Esophagus muscularis mucosa (tissue), 4 donors: ENCODE results near the gene SPAG4. TPM values are rescaled to one million over a fixed set of nuclear protein-coding genes. Genes with fewer than 3 reads are reported as not detected.

Source experiments
- DNase-seq: peaks from one replicate; pipeline ENCODE4 v3.0.0-alpha.2; 2017; ENCODE audit errors: extremely low spot score
- H3K27ac ChIP-seq, 4 donors: fragments of 200-600 bp; sonication (generic); replicated peaks in 1 of 4; 1 replicate in 3 of 4; 2 replicates in 1 of 4; pipeline ENCODE4 v1.5.1; 2016 to 2019; ENCODE audit warnings: mild to moderate bottlenecking in 1 of 4
- H3K27me3 ChIP-seq, 4 donors: fragments of 200-600 bp; sonication (generic); one replicate each; pipeline versions ENCODE4 v1.5.1 to v1.6.0; 2016 to 2019
- H3K36me3 ChIP-seq, 4 donors: fragments of 200-600 bp; sonication (generic); one replicate each; pipeline ENCODE4 v1.5.1; 2016 to 2019
- H3K4me1 ChIP-seq, 4 donors: fragments of 200-600 bp; sonication (generic); one replicate each; pipeline ENCODE4 v1.5.1; 2016 to 2019
- H3K4me3 ChIP-seq, 4 donors: fragments of 200-600 bp; sonication (generic); 1 replicate in 2 of 4; 2 replicates in 2 of 4; pipeline ENCODE4 v1.5.1; 2016 to 2019; ENCODE audit warnings: mild to moderate bottlenecking in 4 of 4, moderate library complexity in 1 of 4
- H3K9me3 ChIP-seq, 4 donors: fragments of 200-600 bp; sonication (generic); 1 replicate in 3 of 4; 2 replicates in 1 of 4; pipeline ENCODE4 v1.5.1; 2016 to 2019
- EP300 ChIP-seq: sonication (generic); formaldehyde crosslinking; IDR thresholded peaks from one replicate; pipeline ENCODE4 v1.6.1; 2017; ENCODE audit warnings: antibody characterized with exemption
- POLR2A ChIP-seq: fragments of 450-650 bp; IDR thresholded peaks from one replicate; pipeline ENCODE4 v1.6.1; 2017; ENCODE audit warnings: antibody characterized with exemption, moderate library complexity, mild to moderate bottlenecking, low read depth
- POLR2AphosphoS5 ChIP-seq, 2 donors: sonication (generic); formaldehyde crosslinking; IDR thresholded peaks; one replicate each; pipeline ENCODE4 v1.6.1; 2017; ENCODE audit warnings: antibody characterized with exemption in 2 of 2
- WGBS: methylation state at CpG from one replicate; pipeline ENCODE4 v1.1.5; 2018; 5-methylcytosine and 5-hydroxymethylcytosine counted together
- intact Hi-C: fragments of 100-400 bp; cut with DNase I; formaldehyde crosslinking; loops from one replicate; pipeline ENCODE4 v1.15.1; 2023
- total RNA-seq, 4 donors: library from RNA; depleted of rRNA; stranded (reverse); fragments of >200 nt; gene quantifications; one replicate each; pipeline versions ENCODE4 v1.1.0 to v1.2.1, GENCODE V29; 2016
- TF ChIP-seq, protein P1 (sequence below), 3 experiments: fragments of 200-600 bp in 2 of 3; fragments of 450-650 bp in 1 of 3; sonication (generic) in 2 of 3; IDR thresholded peaks; one replicate each; pipeline ENCODE4 v1.5.1; 2017 to 2019; ENCODE audit warnings: antibody characterized with exemption in 3 of 3, mild to moderate bottlenecking in 2 of 3, moderate library complexity in 1 of 3

SPAG4 gene
- total RNA-seq, 4 donors from 2014 or later = 2.6 to 5.0 (median 2.9) TPM

DNA sequence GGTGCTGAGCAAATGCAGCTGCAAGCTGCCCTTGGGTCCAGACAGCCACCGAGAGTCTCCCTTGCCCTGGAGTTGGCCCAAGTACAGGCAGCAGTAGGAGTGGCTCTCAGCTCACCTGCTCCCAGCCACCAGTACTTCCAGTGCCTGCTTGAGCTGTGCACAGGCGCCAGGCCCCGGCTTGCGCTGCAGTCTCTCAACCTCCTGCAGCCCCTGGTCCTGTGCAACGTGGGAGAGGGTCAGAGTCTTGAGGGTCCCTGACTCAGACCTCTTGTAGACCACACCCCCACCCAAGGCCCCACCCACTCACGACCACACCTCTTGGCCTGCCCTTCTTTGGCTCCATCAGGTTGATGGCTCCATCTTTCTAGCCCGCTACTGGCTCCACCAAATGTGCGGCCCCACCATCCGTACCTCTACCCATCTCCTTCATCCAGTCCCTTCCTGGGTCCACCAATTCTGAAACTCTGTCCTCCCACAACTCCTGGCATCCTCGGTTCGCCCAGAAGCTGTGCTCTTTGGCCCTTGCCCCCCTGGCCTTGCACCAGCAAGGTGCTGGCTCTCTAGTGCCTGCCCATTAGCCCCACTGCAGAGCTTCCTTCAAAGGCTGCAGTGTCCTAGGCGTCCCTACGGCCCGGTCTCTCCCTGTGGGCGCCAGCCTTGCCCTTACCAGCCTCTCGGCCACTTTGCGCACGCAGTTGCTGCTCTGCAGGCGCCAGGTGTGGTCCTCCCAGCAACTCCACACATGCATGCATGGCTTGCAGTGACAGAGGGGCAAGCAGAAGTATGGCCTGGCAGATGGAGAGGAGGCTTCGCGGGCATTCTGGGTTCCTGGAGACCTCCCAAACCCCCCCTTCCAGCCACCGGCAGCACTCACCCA lies 16.5 kb upstream of the SPAG4 start:
- no peak for DNase-seq
- intact Hi-C loops = no loop called here

DNA sequence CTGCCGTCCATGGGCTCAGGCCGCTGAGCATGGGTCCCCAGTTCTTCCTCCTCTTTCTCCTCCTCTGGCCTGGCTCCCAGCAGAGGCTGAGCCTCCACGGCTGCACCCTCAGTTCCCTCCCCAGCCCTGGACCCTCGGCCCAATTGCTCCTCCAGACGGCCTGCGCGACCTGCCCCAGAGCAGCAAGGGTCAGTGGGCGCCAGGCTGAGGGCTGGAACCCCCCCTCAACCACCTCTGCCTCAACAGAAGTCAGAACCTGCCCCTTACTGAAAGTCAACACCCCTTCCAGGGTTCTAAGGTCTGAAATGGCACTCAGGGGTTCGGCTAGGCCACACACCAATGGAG lies 15.9 kb upstream of the SPAG4 start:
- no peak for DNase-seq
- WGBS = no CpG with 5 or more reads among the region's 9 CpGs
- peaks cover 0 to 51% (median 7%) of the 10 kb centered on the region in 4 donors for H3K27me3 ChIP-seq
- no peaks in the 10 kb centered on the region for H3K9me3 ChIP-seq
- no peaks in the 10 kb centered on the region for H3K36me3 ChIP-seq
- no peak overlapping the region for H3K4me3 ChIP-seq
- H3K27ac ChIP-seq = no peak overlapping the region
- no peak for TF ChIP-seq POLR2AphosphoS5 (IDR thresholded peaks at IDR 0.05)
- no peak for TF ChIP-seq EP300
- no peak for TF ChIP-seq POLR2A
- TF ChIP-seq, protein P1, sequence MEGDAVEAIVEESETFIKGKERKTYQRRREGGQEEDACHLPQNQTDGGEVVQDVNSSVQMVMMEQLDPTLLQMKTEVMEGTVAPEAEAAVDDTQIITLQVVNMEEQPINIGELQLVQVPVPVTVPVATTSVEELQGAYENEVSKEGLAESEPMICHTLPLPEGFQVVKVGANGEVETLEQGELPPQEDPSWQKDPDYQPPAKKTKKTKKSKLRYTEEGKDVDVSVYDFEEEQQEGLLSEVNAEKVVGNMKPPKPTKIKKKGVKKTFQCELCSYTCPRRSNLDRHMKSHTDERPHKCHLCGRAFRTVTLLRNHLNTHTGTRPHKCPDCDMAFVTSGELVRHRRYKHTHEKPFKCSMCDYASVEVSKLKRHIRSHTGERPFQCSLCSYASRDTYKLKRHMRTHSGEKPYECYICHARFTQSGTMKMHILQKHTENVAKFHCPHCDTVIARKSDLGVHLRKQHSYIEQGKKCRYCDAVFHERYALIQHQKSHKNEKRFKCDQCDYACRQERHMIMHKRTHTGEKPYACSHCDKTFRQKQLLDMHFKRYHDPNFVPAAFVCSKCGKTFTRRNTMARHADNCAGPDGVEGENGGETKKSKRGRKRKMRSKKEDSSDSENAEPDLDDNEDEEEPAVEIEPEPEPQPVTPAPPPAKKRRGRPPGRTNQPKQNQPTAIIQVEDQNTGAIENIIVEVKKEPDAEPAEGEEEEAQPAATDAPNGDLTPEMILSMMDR (IDR thresholded peaks at IDR 0.05) = no peak
- peaks cover 16 to 24% (median 20%) of the 10 kb centered on the region in 4 donors for H3K4me1 ChIP-seq
- intact Hi-C loops = no loop called here

More for the DNA sequence above, 16.5 kb upstream of the SPAG4 start:
- no peak overlapping the region for H3K4me3 ChIP-seq
- H3K4me1 ChIP-seq = peaks cover 16 to 24% (median 20%) of the 10 kb centered on the region in 4 donors
- no peaks in the 10 kb centered on the region for H3K9me3 ChIP-seq
- H3K27me3 ChIP-seq = peaks cover 0 to 51% (median 7%) of the 10 kb centered on the region in 4 donors
- TF ChIP-seq, protein P1 (IDR thresholded peaks at IDR 0.05) = no peak
- no peak for TF ChIP-seq POLR2A
- TF ChIP-seq EP300 = no peak
- TF ChIP-seq POLR2AphosphoS5 (IDR thresholded peaks at IDR 0.05) = no peak
- no peak overlapping the region for H3K27ac ChIP-seq
- WGBS = 89% methylated on average over 17 of the region's 22 CpGs
- H3K36me3 ChIP-seq = no peaks in the 10 kb centered on the region

DNA sequence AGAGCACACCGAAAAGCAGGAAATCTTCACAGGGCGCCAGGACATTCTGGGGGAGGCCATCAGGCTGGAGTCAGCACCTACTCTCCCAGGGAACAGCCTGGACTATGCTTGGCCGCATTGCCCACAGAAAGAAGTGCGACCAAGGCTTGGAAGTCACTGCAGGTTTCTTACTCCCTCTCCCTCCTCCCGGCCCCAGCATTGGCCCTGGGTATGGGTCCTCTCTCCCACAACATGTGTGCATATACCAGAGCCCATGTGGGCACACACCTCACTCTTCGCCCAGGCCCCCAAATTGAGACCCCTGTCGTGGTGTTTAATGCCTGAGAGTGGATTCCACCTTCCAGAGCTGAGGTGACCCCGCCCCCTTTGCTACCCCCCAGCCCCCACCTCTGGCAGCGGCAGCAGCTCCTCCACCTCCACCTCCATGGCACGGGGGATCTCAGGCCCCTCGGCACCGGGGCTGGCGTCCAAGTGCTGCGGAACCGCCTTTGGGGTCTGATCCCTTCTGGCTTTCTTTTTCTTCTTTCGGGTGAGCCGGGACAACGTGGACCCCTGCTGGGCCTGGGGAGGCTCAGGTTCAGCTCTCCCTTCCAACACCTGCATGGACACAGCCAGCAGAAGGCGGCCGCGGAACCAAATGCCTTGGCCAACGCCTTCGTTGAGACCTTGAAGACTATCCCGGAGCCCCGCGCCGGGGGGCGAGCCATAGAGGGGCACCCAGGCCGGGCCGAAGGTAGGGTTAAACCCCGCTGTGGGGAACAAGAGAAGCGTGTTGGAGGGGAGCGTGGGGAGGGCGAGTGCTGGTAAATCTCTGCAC lies 15.2 kb upstream of the SPAG4 start:
- no peak overlapping the region for H3K27ac ChIP-seq
- intact Hi-C loops = no loop called here
- H3K4me3 ChIP-seq = peak overlapping the region; percentile 57 to 68 (median 60)
- no peaks in the 10 kb centered on the region for H3K9me3 ChIP-seq
- peaks cover 16 to 24% (median 20%) of the 10 kb centered on the region in 4 donors for H3K4me1 ChIP-seq
- no peak for DNase-seq
- no peak for TF ChIP-seq POLR2AphosphoS5 (IDR thresholded peaks at IDR 0.05)
- TF ChIP-seq, protein P1 (IDR thresholded peaks at IDR 0.05) = no peak
- no peak for TF ChIP-seq POLR2A
- H3K27me3 ChIP-seq = peaks cover 0 to 51% (median 7%) of the 10 kb centered on the region in 4 donors
- H3K36me3 ChIP-seq = no peaks in the 10 kb centered on the region
- 39% methylated on average over 23 of the region's 34 CpGs for WGBS

DNA sequence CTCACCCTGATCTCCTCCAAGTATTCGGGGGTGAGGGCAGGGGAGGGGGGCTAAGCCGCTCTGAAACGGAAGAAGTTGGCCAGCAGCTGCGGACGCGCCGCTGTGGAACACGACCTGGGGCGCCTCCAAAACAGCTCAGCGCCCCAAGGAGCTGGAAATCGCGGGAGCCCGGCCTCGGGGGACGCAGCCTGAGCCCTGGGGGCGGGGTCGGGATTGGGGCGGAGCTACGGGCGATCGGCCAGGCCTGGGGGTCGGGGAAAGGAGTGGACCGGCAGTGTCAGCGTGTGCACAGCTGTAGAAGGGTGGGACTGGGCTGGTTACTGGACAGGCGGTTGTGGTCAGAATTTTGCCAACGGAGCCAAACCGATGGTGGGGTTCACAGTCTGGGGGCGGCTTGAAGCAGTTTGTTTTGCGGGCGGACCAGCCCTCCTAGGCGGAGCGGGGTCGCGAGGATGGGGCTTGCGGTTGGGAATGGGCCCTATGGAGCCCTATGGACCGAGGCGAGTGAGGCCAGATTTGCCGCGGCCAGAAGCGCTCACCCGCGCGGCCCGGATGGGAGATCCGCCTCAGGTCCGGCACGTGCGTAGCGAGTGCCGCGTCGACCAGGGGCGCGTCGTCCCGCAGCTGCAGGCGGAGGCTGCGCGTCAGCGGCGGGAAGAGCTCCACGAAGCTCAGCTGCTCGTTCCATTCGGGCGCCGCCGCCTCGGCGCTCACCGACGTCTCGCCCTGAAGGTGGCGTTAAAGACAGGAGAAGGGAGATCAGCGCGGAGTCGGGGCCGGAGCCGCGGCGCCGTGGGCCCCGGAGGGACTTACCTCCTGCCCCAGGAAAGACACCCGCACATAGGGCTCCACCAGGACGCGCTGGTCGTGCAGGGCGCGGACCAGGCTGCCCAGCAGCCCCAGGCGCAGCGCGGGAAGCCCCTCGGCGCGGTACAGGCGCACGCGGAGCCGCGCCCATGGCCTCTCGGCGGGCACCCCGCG lies 14.3 kb upstream of the SPAG4 start:
- Histone ChIP-seq H3K9me3 (no peaks in the 10 kb centered on the region), H3K27ac (peak overlapping the region in 3 of 4 donors; percentile 27 to 49 (median 36)), H3K27me3 (peaks cover 0 to 51% (median 7%) of the 10 kb centered on the region in 4 donors), H3K4me1 (peaks cover 16 to 24% (median 20%) of the 10 kb centered on the region in 4 donors), H3K4me3 (peak overlapping the region; percentile 57 to 68 (median 60)), H3K36me3 (no peaks in the 10 kb centered on the region)
- whole genome bisulfite sequencing = 5% methylated on average over 25 of the region's 103 CpGs
- no peak for DNase-seq
- TF ChIP-seq, protein P1 (IDR thresholded peaks at IDR 0.05) = peak; percentile 52 to 64 (median 59)
- TF ChIP-seq EP300 = no peak
- TF ChIP-seq POLR2AphosphoS5 (IDR thresholded peaks at IDR 0.05) = peak; percentile 57 to 59
- intact Hi-C loops = no loop called here
